T-helper 2 cell treated with Interferon-gamma antibody and Interleukin-4, amounts not matched to agents 5 μg/mL and 100 μg/mL, for 36 hours (primary cell): Measurements from ENCODE around the gene IDH3A.

ENCODE experiments used
- DNase-seq: peaks from one replicate; pipeline ENCODE4 v3.0.0; 2021; ENCODE audit warnings: low spot score
- H3K27ac Mint-ChIP-seq: one replicate; pipeline ENCODE4 v1.8.0; 2021; ENCODE audit warnings: mild to moderate bottlenecking, mixed read lengths
- H3K27me3 Mint-ChIP-seq: one replicate; pipeline ENCODE4 v1.8.0; 2021; ENCODE audit warnings: low read depth, mixed read lengths
- H3K36me3 Mint-ChIP-seq: one replicate; pipeline ENCODE4 v1.8.0; 2021; ENCODE audit warnings: low read depth, mixed read lengths
- H3K4me1 Mint-ChIP-seq: one replicate; pipeline ENCODE4 v1.8.0; 2021; ENCODE audit warnings: low read depth, mixed read lengths
- H3K4me3 Mint-ChIP-seq: one replicate; pipeline ENCODE4 v1.8.0; 2022; ENCODE audit warnings: mild to moderate bottlenecking, moderate library complexity, mixed read lengths
- H3K9me3 Mint-ChIP-seq: one replicate; pipeline ENCODE4 v1.8.0; 2021; ENCODE audit warnings: mixed read lengths

The IDH3A gene

GRCh38 chr15:78192826-78193594, 43.8 kb downstream of the IDH3A start:
- Mint-ChIP-seq H3K4me3 (no peak overlapping the region), H3K27ac (no peak overlapping the region), H3K4me1 (peaks cover 4% of the 10 kb centered on the region), H3K36me3 (no peaks in the 10 kb centered on the region), H3K9me3 (no peaks in the 10 kb centered on the region), H3K27me3 (peaks cover 12% of the 10 kb centered on the region)
- DNase-seq = no peak

- Mint-ChIP-seq H3K4me1 (peaks cover 4% of the 10 kb centered on the region), H3K9me3 (no peaks in the 10 kb centered on the region), H3K27ac (no peak overlapping the region), H3K27me3 (peaks cover 12% of the 10 kb centered on the region), H3K36me3 (no peaks in the 10 kb centered on the region), H3K4me3 (no peak overlapping the region)
- no peak for DNase-seq
Measured at GRCh38 chr15:78193731-78194567, 44.8 kb downstream of the IDH3A start.

GRCh38 chr15:78194568-78194925, 45.4 kb downstream of the IDH3A start:
- Mint-ChIP-seq H3K4me1 (peaks cover 4% of the 10 kb centered on the region), H3K36me3 (no peaks in the 10 kb centered on the region), H3K27ac (no peak overlapping the region), H3K9me3 (no peaks in the 10 kb centered on the region), H3K27me3 (peaks cover 12% of the 10 kb centered on the region), H3K4me3 (no peak overlapping the region)
- no peak for DNase-seq

- no peaks in the 10 kb centered on the region for H3K36me3 Mint-ChIP-seq
- peaks cover 9% of the 10 kb centered on the region for H3K27me3 Mint-ChIP-seq
- DNase-seq = peak; percentile 30
- H3K4me3 Mint-ChIP-seq = no peak overlapping the region
- no peaks in the 10 kb centered on the region for H3K9me3 Mint-ChIP-seq
- H3K27ac Mint-ChIP-seq = no peak overlapping the region
- H3K4me1 Mint-ChIP-seq = peaks cover 4% of the 10 kb centered on the region
Measured at GRCh38 chr15:78195735-78196201, 46.6 kb downstream of the IDH3A start.

GRCh38 chr15:78197632-78198031, 48.5 kb downstream of the IDH3A start:
- no peak for DNase-seq
- Mint-ChIP-seq H3K4me3 (no peak overlapping the region), H3K4me1 (peaks cover 4% of the 10 kb centered on the region), H3K36me3 (no peaks in the 10 kb centered on the region), H3K9me3 (no peaks in the 10 kb centered on the region), H3K27ac (no peak overlapping the region), H3K27me3 (peaks cover 3% of the 10 kb centered on the region)

GRCh38 chr15:78200276-78200930, 51.2 kb downstream of the IDH3A start:
- Mint-ChIP-seq H3K27ac (no peak overlapping the region), H3K4me1 (peaks cover 4% of the 10 kb centered on the region), H3K4me3 (no peak overlapping the region), H3K9me3 (no peaks in the 10 kb centered on the region), H3K27me3 (peaks cover 2% of the 10 kb centered on the region), H3K36me3 (no peaks in the 10 kb centered on the region)
- DNase-seq = no peak

- DNase-seq = no peak
- H3K9me3 Mint-ChIP-seq = no peaks in the 10 kb centered on the region
- H3K36me3 Mint-ChIP-seq = no peaks in the 10 kb centered on the region
- no peak overlapping the region for H3K27ac Mint-ChIP-seq
- H3K27me3 Mint-ChIP-seq = peaks cover 2% of the 10 kb centered on the region
- no peak overlapping the region for H3K4me3 Mint-ChIP-seq
- H3K4me1 Mint-ChIP-seq = no peaks in the 10 kb centered on the region
Measured at GRCh38 chr15:78201281-78202190, 52.4 kb downstream of the IDH3A start.

- no peak overlapping the region for H3K4me3 Mint-ChIP-seq
- H3K27ac Mint-ChIP-seq = no peak overlapping the region
- H3K36me3 Mint-ChIP-seq = no peaks in the 10 kb centered on the region
- no peaks in the 10 kb centered on the region for H3K4me1 Mint-ChIP-seq
- H3K9me3 Mint-ChIP-seq = no peaks in the 10 kb centered on the region
- no peak for DNase-seq
- peaks cover 2% of the 10 kb centered on the region for H3K27me3 Mint-ChIP-seq
Measured at GRCh38 chr15:78203346-78204225, 54.4 kb downstream of the IDH3A start.

- Mint-ChIP-seq H3K27me3 (peaks cover 2% of the 10 kb centered on the region), H3K27ac (no peak overlapping the region), H3K4me1 (no peaks in the 10 kb centered on the region), H3K9me3 (no peaks in the 10 kb centered on the region), H3K36me3 (no peaks in the 10 kb centered on the region), H3K4me3 (no peak overlapping the region)
- no peak for DNase-seq
Measured at GRCh38 chr15:78204351-78205309, 55.5 kb downstream of the IDH3A start.

GRCh38 chr15:78205337-78205736, 56.2 kb downstream of the IDH3A start:
- no peaks in the 10 kb centered on the region for H3K9me3 Mint-ChIP-seq

GRCh38 chr15:78205856-78206255, 56.7 kb downstream of the IDH3A start:
- no peaks in the 10 kb centered on the region for H3K27me3 Mint-ChIP-seq
- H3K4me1 Mint-ChIP-seq = no peaks in the 10 kb centered on the region
- no peaks in the 10 kb centered on the region for H3K9me3 Mint-ChIP-seq
- no peak overlapping the region for H3K27ac Mint-ChIP-seq
- H3K4me3 Mint-ChIP-seq = no peak overlapping the region
- no peak for DNase-seq
- H3K36me3 Mint-ChIP-seq = no peaks in the 10 kb centered on the region

More at GRCh38 chr15:78205337-78205736, 56.2 kb downstream of the IDH3A start:
- no peaks in the 10 kb centered on the region for H3K27me3 Mint-ChIP-seq
- H3K4me3 Mint-ChIP-seq = no peak overlapping the region
- H3K36me3 Mint-ChIP-seq = no peaks in the 10 kb centered on the region
- no peak for DNase-seq
- H3K27ac Mint-ChIP-seq = no peak overlapping the region
- H3K4me1 Mint-ChIP-seq = no peaks in the 10 kb centered on the region
